Suprapubic skin (tissue), 4 donors: ENCODE measurements around the gene SMIM24. TPM values are rescaled to one million over a fixed set of nuclear protein-coding genes. Genes with fewer than 3 reads are reported as not detected.

Experiments used
- DNase-seq, 2 donors: peaks; one replicate each; pipeline ENCODE4 v3.0.0-alpha.2; 2019; ENCODE audit warnings: low spot score in 2 of 2
- H3K27ac ChIP-seq: fragments of 200-600 bp; sonication (generic); one replicate; pipeline ENCODE4 v1.5.1; 2019
- H3K27me3 ChIP-seq: fragments of 200-600 bp; sonication (generic); one replicate; pipeline ENCODE4 v1.5.1; 2019
- H3K36me3 ChIP-seq: fragments of 200-600 bp; sonication (generic); one replicate; pipeline ENCODE4 v1.5.1; 2019
- H3K4me1 ChIP-seq: fragments of 200-600 bp; sonication (generic); one replicate; pipeline ENCODE4 v1.5.1; 2019
- H3K4me3 ChIP-seq: fragments of 200-600 bp; sonication (generic); one replicate; pipeline ENCODE4 v1.5.1; 2019; ENCODE audit warnings: mild to moderate bottlenecking
- H3K9me3 ChIP-seq: fragments of 200-600 bp; sonication (generic); one replicate; pipeline ENCODE4 v1.5.1; 2019
- EP300 ChIP-seq: sonication (generic); formaldehyde crosslinking; IDR thresholded peaks from one replicate; pipeline ENCODE4 v1.6.1; 2017; ENCODE audit warnings: antibody characterized with exemption
- POLR2A ChIP-seq, 2 donors: fragments of 450-650 bp; IDR thresholded peaks; one replicate each; pipeline ENCODE4 v1.6.1; 2017; ENCODE audit warnings: antibody characterized with exemption in 2 of 2, mild to moderate bottlenecking in 2 of 2, moderate library complexity in 2 of 2
- POLR2AphosphoS5 ChIP-seq, 3 donors: sonication (generic); formaldehyde crosslinking; IDR thresholded peaks; one replicate each; pipeline ENCODE4 v1.6.1; 2017; ENCODE audit warnings: antibody characterized with exemption in 3 of 3
- WGBS: methylation state at CpG from one replicate; pipeline ENCODE4 v1.1.5; 2018; 5-methylcytosine and 5-hydroxymethylcytosine counted together
- total RNA-seq, 4 donors: library from RNA; depleted of rRNA; stranded (reverse); fragments of >200 nt; gene quantifications; one replicate each; pipeline ENCODE4 v1.1.0, GENCODE V29; 2016
- TF ChIP-seq, protein P1 (sequence below), 2 donors: fragments of 200-600 bp in 1 of 2; fragments of 450-650 bp in 1 of 2; sonication (generic) in 1 of 2; IDR thresholded peaks; one replicate each; pipeline ENCODE4 v1.5.1; 2016 to 2019; ENCODE audit warnings: antibody characterized with exemption in 2 of 2, mild to moderate bottlenecking in 1 of 2, moderate library complexity in 1 of 2

SMIM24 gene
- total RNA-seq, 4 donors from 2014 or later = 2.1 TPM; not detected in 3

- H3K36me3 ChIP-seq = peaks cover 25% of the 10 kb centered on the region
- no peak for DNase-seq
- TF ChIP-seq EP300 (no peak), POLR2AphosphoS5 (IDR thresholded peaks at IDR 0.05) (no peak), POLR2A (IDR thresholded peaks at IDR 0.05) (no peak)
- TF ChIP-seq, protein P1, sequence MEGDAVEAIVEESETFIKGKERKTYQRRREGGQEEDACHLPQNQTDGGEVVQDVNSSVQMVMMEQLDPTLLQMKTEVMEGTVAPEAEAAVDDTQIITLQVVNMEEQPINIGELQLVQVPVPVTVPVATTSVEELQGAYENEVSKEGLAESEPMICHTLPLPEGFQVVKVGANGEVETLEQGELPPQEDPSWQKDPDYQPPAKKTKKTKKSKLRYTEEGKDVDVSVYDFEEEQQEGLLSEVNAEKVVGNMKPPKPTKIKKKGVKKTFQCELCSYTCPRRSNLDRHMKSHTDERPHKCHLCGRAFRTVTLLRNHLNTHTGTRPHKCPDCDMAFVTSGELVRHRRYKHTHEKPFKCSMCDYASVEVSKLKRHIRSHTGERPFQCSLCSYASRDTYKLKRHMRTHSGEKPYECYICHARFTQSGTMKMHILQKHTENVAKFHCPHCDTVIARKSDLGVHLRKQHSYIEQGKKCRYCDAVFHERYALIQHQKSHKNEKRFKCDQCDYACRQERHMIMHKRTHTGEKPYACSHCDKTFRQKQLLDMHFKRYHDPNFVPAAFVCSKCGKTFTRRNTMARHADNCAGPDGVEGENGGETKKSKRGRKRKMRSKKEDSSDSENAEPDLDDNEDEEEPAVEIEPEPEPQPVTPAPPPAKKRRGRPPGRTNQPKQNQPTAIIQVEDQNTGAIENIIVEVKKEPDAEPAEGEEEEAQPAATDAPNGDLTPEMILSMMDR (IDR thresholded peaks at IDR 0.05) = no peak
- no peaks in the 10 kb centered on the region for H3K9me3 ChIP-seq
- no peaks in the 10 kb centered on the region for H3K27me3 ChIP-seq
- peaks cover 26% of the 10 kb centered on the region for H3K4me1 ChIP-seq
- no peak overlapping the region for H3K27ac ChIP-seq
- H3K4me3 ChIP-seq = no peak overlapping the region
- WGBS = 36% methylated on average over 9 of the region's 9 CpGs
These were observed 13.7 kb downstream of the SMIM24 start for GRCh38 chr19:3466635-3467034.

DNA sequence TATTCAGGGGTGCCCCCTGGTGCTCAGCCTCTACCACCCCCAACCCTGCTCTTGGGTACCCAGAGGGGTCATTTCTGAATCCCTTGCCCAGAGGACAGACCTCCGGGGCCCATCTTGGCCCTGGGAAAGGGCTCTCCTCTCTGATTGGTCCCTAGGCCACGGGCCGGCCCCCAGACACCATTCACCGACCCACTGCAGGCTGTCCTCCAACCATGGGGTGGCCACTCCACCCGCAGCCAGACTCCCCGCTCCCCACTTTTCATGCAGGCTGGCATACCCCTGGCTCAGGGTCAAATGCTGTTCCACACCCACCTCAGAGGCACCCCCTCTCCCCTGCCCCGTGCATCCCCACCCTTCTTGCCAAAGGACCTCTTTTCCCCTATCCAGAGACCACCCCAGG, 14.8 kb downstream of the SMIM24 start:
- Histone ChIP-seq H3K27me3 (no peaks in the 10 kb centered on the region), H3K4me3 (no peak overlapping the region), H3K36me3 (peaks cover 29% of the 10 kb centered on the region), H3K27ac (no peak overlapping the region), H3K9me3 (no peaks in the 10 kb centered on the region), H3K4me1 (peaks cover 26% of the 10 kb centered on the region)
- TF ChIP-seq POLR2AphosphoS5 (IDR thresholded peaks at IDR 0.05) = no peak
- WGBS = 79% methylated on average over 7 of the region's 7 CpGs
- DNase-seq = no peak

- H3K9me3 ChIP-seq = no peaks in the 10 kb centered on the region
- H3K27ac ChIP-seq = no peak overlapping the region
- peaks cover 29% of the 10 kb centered on the region for H3K36me3 ChIP-seq
- TF ChIP-seq POLR2A (IDR thresholded peaks at IDR 0.05) = no peak
- TF ChIP-seq POLR2AphosphoS5 (IDR thresholded peaks at IDR 0.05) = no peak
- TF ChIP-seq, protein P1 (IDR thresholded peaks at IDR 0.05) = no peak
- no peak for TF ChIP-seq EP300
- no peak for DNase-seq
- no peaks in the 10 kb centered on the region for H3K27me3 ChIP-seq
- WGBS = 77% methylated on average over 12 of the region's 31 CpGs
- H3K4me1 ChIP-seq = peaks cover 29% of the 10 kb centered on the region
- H3K4me3 ChIP-seq = no peak overlapping the region
These were observed 15.6 kb downstream of the SMIM24 start for GRCh38 chr19:3464587-3465235.

DNA sequence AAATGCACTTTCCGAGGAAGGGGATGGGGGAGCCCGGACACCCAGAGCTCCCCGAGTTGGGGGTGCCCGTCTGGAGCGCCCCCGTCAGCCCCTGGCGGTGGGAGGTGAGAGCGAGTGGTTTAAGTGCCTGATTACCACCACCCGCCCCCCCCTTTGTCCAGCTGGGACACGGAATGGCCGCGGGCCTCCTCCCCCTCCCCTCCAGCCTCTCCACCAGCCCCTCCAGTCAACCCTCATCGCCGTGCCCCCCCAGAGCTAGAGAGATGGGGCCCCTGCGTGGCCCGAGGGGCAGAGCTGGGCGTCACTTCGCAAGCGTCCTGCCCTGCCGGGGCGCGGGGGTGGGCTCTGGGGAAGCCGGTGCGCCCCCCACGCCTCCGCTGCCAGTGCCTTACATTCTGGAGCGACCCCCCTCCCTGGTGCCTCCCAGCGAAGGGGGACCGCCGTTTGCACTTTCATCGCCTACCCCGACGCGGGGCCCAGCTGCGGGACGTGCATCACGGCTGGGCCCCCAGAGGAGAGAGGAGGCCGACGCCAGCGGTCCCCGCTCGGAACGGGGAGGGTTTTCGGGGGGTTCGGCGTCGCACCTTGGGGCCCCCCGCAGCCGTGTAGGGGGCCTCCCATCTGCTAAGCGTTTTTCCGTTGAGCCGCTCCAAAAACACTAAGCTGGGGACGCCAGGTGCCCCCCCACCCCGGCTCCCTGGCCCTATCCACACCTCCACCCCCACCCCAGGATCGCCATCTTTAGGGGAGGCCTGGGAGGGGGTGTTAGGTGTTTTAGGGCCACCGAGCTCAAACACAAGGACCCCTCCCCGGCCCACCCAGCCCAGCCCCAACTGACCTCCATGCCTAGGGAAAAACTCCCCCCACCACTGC, 16.4 kb downstream of the SMIM24 start:
- Histone ChIP-seq H3K36me3 (peaks cover 29% of the 10 kb centered on the region), H3K27me3 (no peaks in the 10 kb centered on the region), H3K27ac (no peak overlapping the region), H3K4me3 (no peak overlapping the region), H3K4me1 (peaks cover 33% of the 10 kb centered on the region), H3K9me3 (no peaks in the 10 kb centered on the region)
- 82% methylated on average over 51 of the region's 57 CpGs for WGBS
- TF ChIP-seq POLR2AphosphoS5 (IDR thresholded peaks at IDR 0.05) (no peak), POLR2A (IDR thresholded peaks at IDR 0.05) (no peak), EP300 (no peak)
- TF ChIP-seq, protein P1 (IDR thresholded peaks at IDR 0.05) = no peak
- no peak for DNase-seq

GRCh38 chr19:3462991-3463713, 17.2 kb downstream of the SMIM24 start:
- Histone ChIP-seq H3K27ac (no peak overlapping the region), H3K4me1 (peaks cover 37% of the 10 kb centered on the region), H3K4me3 (no peak overlapping the region), H3K27me3 (no peaks in the 10 kb centered on the region), H3K9me3 (no peaks in the 10 kb centered on the region), H3K36me3 (peaks cover 29% of the 10 kb centered on the region)
- no peak for TF ChIP-seq POLR2A (IDR thresholded peaks at IDR 0.05)
- no peak for TF ChIP-seq POLR2AphosphoS5 (IDR thresholded peaks at IDR 0.05)
- TF ChIP-seq, protein P1 (IDR thresholded peaks at IDR 0.05) = no peak
- no peak for TF ChIP-seq EP300
- no peak for DNase-seq
- WGBS = 81% methylated on average over 17 of the region's 58 CpGs
